ENCODE measurements around the gene TBX20.
"Not testable (repeated sequence)": the region's sequence is repeated elsewhere in the genome, so short reads cannot be mapped to it uniquely, and the experiment has no call there.

DNA sequence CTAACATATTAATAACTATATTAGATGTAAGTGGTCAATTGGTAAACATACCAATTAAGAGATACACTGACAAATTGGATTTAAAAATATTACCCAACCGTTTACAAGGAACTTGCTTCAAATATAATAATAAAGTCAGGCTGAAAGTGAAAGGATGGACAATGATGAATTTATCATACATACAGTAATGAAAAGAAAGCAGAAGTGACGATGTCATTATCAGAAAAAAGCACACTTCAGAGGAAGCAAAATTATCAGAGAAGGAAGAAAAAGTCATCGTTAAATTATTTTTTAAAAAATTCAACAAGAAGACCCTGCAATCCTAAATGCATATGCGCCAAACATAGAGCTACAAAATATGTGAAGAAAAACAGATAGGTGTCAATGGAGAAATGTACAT lies 81.8 kb downstream of the TBX20 start:
- not testable (repeated sequence) for TF ChIP-seq CTCF (IDR thresholded peaks at IDR 0.05; ENCODE audit: low read depth, low read length); EZH2phosphoT487 (IDR thresholded peaks at IDR 0.05; ENCODE audit: low read depth)

All from OCI-LY3 (cell line).